GM21528 (cell line): Measurements from ENCODE around the gene MRPL21.
"Not testable (repeated sequence)": the region's sequence is repeated elsewhere in the genome, so short reads cannot be mapped to it uniquely, and the experiment has no call there.

Experiments used
- ATAC-seq: cut with Tn5 transposase; IDR thresholded peaks from one replicate; pipeline ENCODE4 v1.9.1; 2021; ENCODE audit warnings: mild to moderate bottlenecking, moderate library complexity; ENCODE audit not compliant: unreplicated experiment, low FRiP score

MRPL21 gene

GRCh38 chr11:68878022-68878421, 25.6 kb downstream of the MRPL21 start:
- ATAC-seq: no peak

- no peak for ATAC-seq
Observed at GRCh38 chr11:68872216-68873003, 31.2 kb downstream of the MRPL21 start.

GRCh38 chr11:68870470-68870869, 33.2 kb downstream of the MRPL21 start:
- no peak for ATAC-seq

- no peak for ATAC-seq
Observed at GRCh38 chr11:68868221-68868835, 35.3 kb downstream of the MRPL21 start.

- ATAC-seq: no peak
Observed at GRCh38 chr11:68867066-68867465, 36.6 kb downstream of the MRPL21 start.

- no peak for ATAC-seq
Observed at GRCh38 chr11:68865241-68865640, 38.4 kb downstream of the MRPL21 start.

- ATAC-seq: no peak
Observed at GRCh38 chr11:68863553-68864265, 39.9 kb downstream of the MRPL21 start.

GRCh38 chr11:68862421-68862820, 41.2 kb downstream of the MRPL21 start:
- ATAC-seq: no peak

GRCh38 chr11:68859123-68859522, 44.5 kb downstream of the MRPL21 start:
- ATAC-seq: no peak

GRCh38 chr11:68857037-68857586, 46.5 kb downstream of the MRPL21 start:
- no peak for ATAC-seq

- ATAC-seq: not testable (repeated sequence)
Observed at GRCh38 chr11:68856425-68857030, 47.1 kb downstream of the MRPL21 start.

- no peak for ATAC-seq
Observed at GRCh38 chr11:68855205-68855981, 48.2 kb downstream of the MRPL21 start.

GRCh38 chr11:68854273-68854958, 49.2 kb downstream of the MRPL21 start:
- ATAC-seq: no peak

- ATAC-seq: no peak
Observed at GRCh38 chr11:68852628-68853027, 51.0 kb downstream of the MRPL21 start.

- no peak for ATAC-seq
Observed at GRCh38 chr11:68848429-68848828, 55.2 kb downstream of the MRPL21 start.

- ATAC-seq: no peak
Observed at GRCh38 chr11:68847395-68847794, 56.2 kb downstream of the MRPL21 start.

GRCh38 chr11:68845351-68846002, 58.2 kb downstream of the MRPL21 start:
- ATAC-seq: no peak

GRCh38 chr11:68844801-68845200, 58.8 kb downstream of the MRPL21 start:
- no peak for ATAC-seq

GRCh38 chr11:68844376-68844775, 59.3 kb downstream of the MRPL21 start:
- ATAC-seq: no peak
